Muscle layer of colon (tissue), 2 donors: ENCODE measurements around the gene TMX2.
A peak's percentile ranks its signal among the peaks of the same experiment; 100 is the strongest.

Experiments
- H3K27ac ChIP-seq: one replicate; pipeline ENCODE4 v1.7.0; 2013; ENCODE audit warnings: low read depth, mild to moderate bottlenecking, low read length, moderate library complexity
- H3K27me3 ChIP-seq, 2 donors: one replicate each; pipeline ENCODE4 v1.7.0; 2013; ENCODE audit warnings: low read length in 2 of 2, mild to moderate bottlenecking in 2 of 2; ENCODE audit not compliant: insufficient read depth in 2 of 2, control insufficient read depth in 1 of 2
- H3K36me3 ChIP-seq: one replicate; pipeline ENCODE4 v1.7.0; 2013; ENCODE audit warnings: mild to moderate bottlenecking, low read length; ENCODE audit not compliant: insufficient read depth
- H3K4me1 ChIP-seq: one replicate; pipeline ENCODE4 v1.7.0; 2013; ENCODE audit warnings: mild to moderate bottlenecking, low read length; ENCODE audit not compliant: insufficient read depth
- H3K4me3 ChIP-seq, 2 donors: one replicate each; pipeline ENCODE4 v1.7.0; 2013; ENCODE audit warnings: low read length in 2 of 2, low read depth in 1 of 2, mild to moderate bottlenecking in 1 of 2, moderate library complexity in 1 of 2
- H3K9ac ChIP-seq: one replicate; pipeline ENCODE4 v1.7.0; 2013; ENCODE audit warnings: low read length
- H3K9me3 ChIP-seq: one replicate; pipeline ENCODE4 v1.7.0; 2013; ENCODE audit warnings: mild to moderate bottlenecking, low read length
- donor health status: abdominal sarcoma.
- donor health status: Adenocarcinoma of cecum.

The TMX2 gene, protein sequence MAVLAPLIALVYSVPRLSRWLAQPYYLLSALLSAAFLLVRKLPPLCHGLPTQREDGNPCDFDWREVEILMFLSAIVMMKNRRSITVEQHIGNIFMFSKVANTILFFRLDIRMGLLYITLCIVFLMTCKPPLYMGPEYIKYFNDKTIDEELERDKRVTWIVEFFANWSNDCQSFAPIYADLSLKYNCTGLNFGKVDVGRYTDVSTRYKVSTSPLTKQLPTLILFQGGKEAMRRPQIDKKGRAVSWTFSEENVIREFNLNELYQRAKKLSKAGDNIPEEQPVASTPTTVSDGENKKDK

DNA sequence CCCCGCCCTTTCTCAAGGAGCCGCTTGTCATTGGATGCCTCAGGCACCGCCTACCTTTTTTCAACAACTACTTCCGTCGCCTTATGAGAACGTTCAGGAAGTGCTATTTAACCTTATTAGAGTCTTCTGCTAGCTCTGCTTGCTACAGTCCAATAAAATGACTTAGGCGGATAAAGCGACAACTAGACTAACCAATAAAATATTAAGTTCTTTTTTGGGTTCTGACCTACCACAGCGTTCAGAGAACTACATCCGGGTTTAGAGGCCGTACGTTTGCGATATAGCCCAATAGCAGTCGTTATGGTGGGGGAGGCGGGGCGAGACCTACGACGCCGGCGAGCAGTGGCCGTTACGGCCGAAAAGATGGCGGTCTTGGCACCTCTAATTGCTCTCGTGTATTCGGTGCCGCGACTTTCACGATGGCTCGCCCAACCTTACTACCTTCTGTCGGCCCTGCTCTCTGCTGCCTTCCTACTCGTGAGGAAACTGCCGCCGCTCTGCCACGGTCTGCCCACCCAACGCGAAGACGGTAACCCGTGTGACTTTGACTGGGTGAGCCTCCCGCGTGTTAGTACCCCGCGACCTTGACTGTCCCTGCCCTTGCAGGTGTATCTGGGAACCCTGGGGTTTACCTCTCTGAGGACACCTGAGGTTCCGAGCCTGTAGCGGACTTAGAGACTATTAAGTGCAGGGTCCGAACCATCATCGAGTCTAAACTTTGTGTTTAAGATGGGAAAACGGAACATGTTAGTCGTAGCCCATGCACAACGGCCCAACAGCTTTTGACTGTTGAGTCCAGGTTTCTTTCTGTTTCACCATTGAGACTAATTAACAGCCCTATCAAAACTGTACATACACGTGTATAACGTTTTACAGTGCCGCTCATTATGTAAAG, at the start of gene TMX2:
TMX2 (plus strand) TSS at position 338 of the 895 bp plus-strand sequence; CDS start at position 364, 26 bp downstream.
- Histone ChIP-seq H3K9me3 (no peaks in the 10 kb centered on the region), H3K27ac (peak within 1 kb of the TSS; percentile 88), H3K9ac (peak within 1 kb of the TSS; percentile 91), H3K4me1 (peaks cover 33% of the 10 kb centered on the region), H3K36me3 (no peaks in the 10 kb centered on the region), H3K4me3 (peak within 1 kb of the TSS; percentile 95 to 99), H3K27me3 (no peaks in the 10 kb centered on the region)

DNA sequence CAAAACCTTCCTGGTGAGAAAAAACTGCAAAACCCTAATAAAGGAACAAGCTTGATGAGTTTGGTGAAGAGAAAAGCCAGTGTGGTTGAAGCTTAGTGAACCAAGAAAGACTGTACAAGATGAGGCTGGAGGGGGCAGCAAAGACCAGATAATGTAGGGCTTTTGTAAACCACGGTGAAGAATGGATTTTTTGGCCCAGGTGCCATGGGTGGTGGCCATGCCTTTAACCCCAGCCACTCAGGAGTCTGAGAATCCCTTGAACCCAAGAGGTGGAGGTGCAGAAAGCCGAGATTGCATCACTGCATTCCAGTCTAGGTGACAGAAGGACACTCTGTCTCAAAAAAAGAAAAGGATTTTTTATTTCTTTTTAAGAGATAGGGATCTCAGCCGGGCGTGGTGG, 49.5 kb upstream of the TMX2 start:
- Histone ChIP-seq H3K4me1 (peaks cover 10% of the 10 kb centered on the region), H3K4me3 (no peak overlapping the region), H3K9me3 (no peaks in the 10 kb centered on the region), H3K27ac (no peak overlapping the region), H3K9ac (no peak overlapping the region), H3K27me3 (no peaks in the 10 kb centered on the region), H3K36me3 (peaks cover 38% of the 10 kb centered on the region)

- Histone ChIP-seq H3K9ac (no peak overlapping the region), H3K9me3 (no peaks in the 10 kb centered on the region), H3K4me1 (peaks cover 9% of the 10 kb centered on the region), H3K27ac (no peak overlapping the region), H3K36me3 (peaks cover 38% of the 10 kb centered on the region), H3K27me3 (no peaks in the 10 kb centered on the region), H3K4me3 (no peak overlapping the region)
These were observed 48.4 kb upstream of the TMX2 start for GRCh38 chr11:57663975-57664374.

DNA sequence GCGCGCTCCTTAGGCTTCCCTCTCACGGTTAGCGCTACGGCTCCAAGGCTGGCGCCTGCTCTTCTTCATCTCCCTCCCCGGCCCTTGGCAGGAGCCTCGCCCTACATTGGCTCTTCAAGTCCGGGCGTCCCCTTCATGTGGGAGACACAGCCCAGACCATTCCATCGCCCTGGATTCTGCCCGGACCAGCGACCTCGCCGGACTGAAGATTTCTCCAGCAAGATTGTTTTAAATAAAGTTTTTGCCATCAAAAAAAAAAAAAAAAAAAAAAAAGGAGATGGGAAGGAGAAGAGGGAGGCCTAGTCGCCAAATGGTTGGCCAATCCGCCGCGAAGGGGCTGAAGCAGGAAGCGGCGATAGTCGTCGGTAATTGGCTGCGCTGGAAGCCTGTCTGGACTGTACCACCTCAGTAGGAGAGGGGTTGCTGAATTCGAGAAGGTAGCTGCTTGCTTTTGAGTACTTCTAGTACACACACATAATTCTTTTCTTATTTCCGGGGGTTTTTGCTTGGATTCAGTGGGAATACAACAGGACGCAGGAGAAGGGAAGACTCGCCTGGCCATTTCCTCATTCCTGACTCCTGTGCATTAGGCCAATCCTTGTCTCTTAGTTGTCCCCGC, 45.2 kb upstream of the TMX2 start:
- peak overlapping the region; percentile 56 to 92 for H3K4me3 ChIP-seq
- no peaks in the 10 kb centered on the region for H3K27me3 ChIP-seq
- H3K27ac ChIP-seq = peak overlapping the region; percentile 95
- no peaks in the 10 kb centered on the region for H3K9me3 ChIP-seq
- H3K36me3 ChIP-seq = peaks cover 16% of the 10 kb centered on the region
- H3K9ac ChIP-seq = peak overlapping the region; percentile 69
- peaks cover 18% of the 10 kb centered on the region for H3K4me1 ChIP-seq

DNA sequence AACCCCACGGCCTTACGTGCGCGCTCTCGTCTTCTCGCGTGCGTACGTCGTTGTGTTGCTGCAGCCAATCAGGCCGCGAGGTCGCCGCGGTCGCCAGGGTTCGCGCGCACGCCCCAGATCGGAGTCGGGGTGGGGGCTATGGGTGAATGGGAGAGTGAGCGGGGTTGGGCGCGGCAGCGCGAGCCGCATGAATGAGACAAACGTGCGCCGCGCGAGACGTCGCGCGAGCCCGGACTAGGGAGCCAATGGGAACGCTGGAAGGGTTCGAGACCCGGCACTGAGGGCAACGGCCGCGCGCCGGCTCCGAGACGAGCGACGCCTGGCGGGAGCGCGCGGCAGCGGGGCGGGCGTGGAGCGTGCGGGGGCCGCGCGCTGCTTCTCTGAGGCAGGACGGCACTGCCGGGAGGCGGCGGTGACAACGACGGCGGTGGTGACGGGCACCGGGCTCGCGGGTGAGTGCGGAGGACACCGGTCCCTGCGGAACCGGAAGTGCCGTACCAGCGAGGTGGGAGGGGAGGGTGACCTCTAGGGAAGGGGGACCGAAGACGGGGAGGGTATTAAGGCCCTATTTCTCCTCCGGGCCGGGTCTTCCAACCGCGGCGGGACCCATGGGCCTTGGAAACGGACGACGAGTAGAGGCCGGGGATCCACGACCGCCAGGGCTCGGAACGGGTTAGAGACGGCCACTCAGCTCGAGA, 44.5 kb upstream of the TMX2 start, which contains the start of gene ZDHHC5:
ZDHHC5 (plus strand) TSS at position 379 of the 698 bp plus-strand sequence. CDS start 4,977 bp downstream, outside the sequence.
- Histone ChIP-seq H3K36me3 (peaks cover 16% of the 10 kb centered on the region), H3K4me1 (peaks cover 18% of the 10 kb centered on the region)

DNA sequence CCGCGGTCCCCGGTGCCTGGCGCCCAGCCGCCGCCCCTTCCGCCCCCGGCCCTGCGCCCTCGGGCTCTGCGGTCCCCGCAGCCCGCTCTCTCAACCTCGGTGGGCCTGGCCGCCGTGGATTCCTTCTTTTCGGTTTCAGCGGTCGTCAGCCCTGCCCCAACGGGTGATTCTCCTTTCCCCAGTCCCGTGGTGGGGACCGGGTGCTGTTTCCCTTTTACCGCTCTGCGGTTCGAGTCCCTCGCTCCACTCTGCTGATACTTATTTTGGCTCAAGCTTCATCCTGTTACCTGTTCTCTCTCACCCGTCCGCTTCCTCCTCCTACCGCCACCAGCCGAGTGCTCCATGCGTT, 44.0 kb upstream of the TMX2 start:
- Histone ChIP-seq H3K4me1 (peaks cover 18% of the 10 kb centered on the region), H3K4me3 (peak overlapping the region; percentile 85 to 92), H3K27me3 (no peaks in the 10 kb centered on the region)

More for the DNA sequence above, 44.5 kb upstream of the TMX2 start, which contains the start of gene ZDHHC5:
- H3K4me3 ChIP-seq = peak within 1 kb of the TSS; percentile 85 to 92
- no peaks in the 10 kb centered on the region for H3K27me3 ChIP-seq
- H3K27ac ChIP-seq = peak within 1 kb of the TSS; percentile 95
- H3K9me3 ChIP-seq = no peaks in the 10 kb centered on the region
- H3K9ac ChIP-seq = peak within 1 kb of the TSS; percentile 86

GRCh38 chr11:57674251-57674650, 38.1 kb upstream of the TMX2 start:
- no peaks in the 10 kb centered on the region for H3K27me3 ChIP-seq
- H3K27ac ChIP-seq = no peak overlapping the region
- no peaks in the 10 kb centered on the region for H3K9me3 ChIP-seq
- peaks cover 6% of the 10 kb centered on the region for H3K4me1 ChIP-seq
- H3K36me3 ChIP-seq = peaks cover 54% of the 10 kb centered on the region
- H3K9ac ChIP-seq = no peak overlapping the region
- H3K4me3 ChIP-seq = no peak overlapping the region

More for the DNA sequence above, 44.0 kb upstream of the TMX2 start:
- Histone ChIP-seq H3K9ac (peak overlapping the region; percentile 86), H3K9me3 (no peaks in the 10 kb centered on the region), H3K27ac (peak overlapping the region; percentile 95), H3K36me3 (peaks cover 21% of the 10 kb centered on the region)

- no peaks in the 10 kb centered on the region for H3K9me3 ChIP-seq
- H3K4me1 ChIP-seq = no peaks in the 10 kb centered on the region
- H3K27me3 ChIP-seq = no peaks in the 10 kb centered on the region
- H3K36me3 ChIP-seq = peaks cover 54% of the 10 kb centered on the region
- H3K4me3 ChIP-seq = no peak overlapping the region
- peak overlapping the region; percentile 9 for H3K9ac ChIP-seq
- H3K27ac ChIP-seq = no peak overlapping the region
These were observed 37.0 kb upstream of the TMX2 start for GRCh38 chr11:57675176-57675941.

DNA sequence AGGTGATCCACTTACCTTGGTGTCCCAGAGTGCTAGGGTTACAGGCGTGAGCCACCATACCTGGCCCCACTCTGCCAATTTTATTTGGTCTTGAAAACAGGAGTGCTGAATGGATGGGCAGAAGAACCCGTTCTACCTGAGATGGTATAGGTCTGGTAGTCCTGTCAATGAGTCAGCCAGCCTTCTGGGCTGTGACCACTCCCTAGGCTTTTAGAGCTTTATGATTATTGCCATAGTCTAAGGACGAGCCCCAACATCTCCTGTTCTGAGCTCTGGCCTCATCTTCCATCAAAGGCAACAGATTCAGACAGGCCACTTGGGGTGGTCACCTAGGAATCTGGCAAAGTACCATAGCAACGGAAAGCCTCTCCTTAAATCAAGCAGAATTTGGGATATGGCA, 33.0 kb upstream of the TMX2 start:
- Histone ChIP-seq H3K4me1 (no peaks in the 10 kb centered on the region), H3K9ac (no peak overlapping the region), H3K36me3 (peaks cover 47% of the 10 kb centered on the region), H3K27ac (no peak overlapping the region), H3K27me3 (no peaks in the 10 kb centered on the region), H3K9me3 (no peaks in the 10 kb centered on the region), H3K4me3 (no peak overlapping the region)

GRCh38 chr11:57680552-57680874, 31.9 kb upstream of the TMX2 start:
- Histone ChIP-seq H3K4me1 (no peaks in the 10 kb centered on the region), H3K9ac (no peak overlapping the region), H3K4me3 (no peak overlapping the region), H3K36me3 (peaks cover 47% of the 10 kb centered on the region), H3K27me3 (no peaks in the 10 kb centered on the region), H3K9me3 (no peaks in the 10 kb centered on the region), H3K27ac (no peak overlapping the region)
